ENCODE measurements around the gene CCDC30.

GRCh38 chr1:42442662-42443061 lies 20.4 kb upstream of the CCDC30 start:
- TF ChIP-seq, protein P1, sequence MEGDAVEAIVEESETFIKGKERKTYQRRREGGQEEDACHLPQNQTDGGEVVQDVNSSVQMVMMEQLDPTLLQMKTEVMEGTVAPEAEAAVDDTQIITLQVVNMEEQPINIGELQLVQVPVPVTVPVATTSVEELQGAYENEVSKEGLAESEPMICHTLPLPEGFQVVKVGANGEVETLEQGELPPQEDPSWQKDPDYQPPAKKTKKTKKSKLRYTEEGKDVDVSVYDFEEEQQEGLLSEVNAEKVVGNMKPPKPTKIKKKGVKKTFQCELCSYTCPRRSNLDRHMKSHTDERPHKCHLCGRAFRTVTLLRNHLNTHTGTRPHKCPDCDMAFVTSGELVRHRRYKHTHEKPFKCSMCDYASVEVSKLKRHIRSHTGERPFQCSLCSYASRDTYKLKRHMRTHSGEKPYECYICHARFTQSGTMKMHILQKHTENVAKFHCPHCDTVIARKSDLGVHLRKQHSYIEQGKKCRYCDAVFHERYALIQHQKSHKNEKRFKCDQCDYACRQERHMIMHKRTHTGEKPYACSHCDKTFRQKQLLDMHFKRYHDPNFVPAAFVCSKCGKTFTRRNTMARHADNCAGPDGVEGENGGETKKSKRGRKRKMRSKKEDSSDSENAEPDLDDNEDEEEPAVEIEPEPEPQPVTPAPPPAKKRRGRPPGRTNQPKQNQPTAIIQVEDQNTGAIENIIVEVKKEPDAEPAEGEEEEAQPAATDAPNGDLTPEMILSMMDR (IDR thresholded peaks at IDR 0.05) = no peak
- TF ChIP-seq POLR2A (IDR thresholded peaks at IDR 0.05) = no peak
